ENCODE results near the gene DHCR7. TPM values are rescaled to one million over a fixed set of nuclear protein-coding genes. Genes with fewer than 3 reads are reported as not detected.
"Not testable (repeated sequence)": the region's sequence is repeated elsewhere in the genome, so short reads cannot be mapped to it uniquely, and the experiment has no call there.

DHCR7 gene
- total RNA-seq, 1 experiment from 2014 or later = 43.5 TPM

GRCh38 chr11:71440021-71440755 lies 8.0 kb downstream of the DHCR7 start:
- DNase-seq (ENCODE audit: low spot score) = no peak

- no peak for DNase-seq (ENCODE audit: low spot score)
These were observed 9.5 kb downstream of the DHCR7 start for GRCh38 chr11:71438650-71439049.

- DNase-seq (ENCODE audit: low spot score) = no peak
These were observed 10.3 kb downstream of the DHCR7 start for GRCh38 chr11:71437879-71438278.

- DNase-seq (ENCODE audit: low spot score) = no peak
These were observed 10.8 kb downstream of the DHCR7 start for GRCh38 chr11:71437399-71437798.

- DNase-seq (ENCODE audit: low spot score) = no peak
These were observed 11.3 kb downstream of the DHCR7 start for GRCh38 chr11:71436861-71437260.

GRCh38 chr11:71435278-71435951 lies 12.8 kb downstream of the DHCR7 start:
- DNase-seq (ENCODE audit: low spot score) = no peak

- DNase-seq (ENCODE audit: low spot score) = no peak
These were observed 13.5 kb downstream of the DHCR7 start for GRCh38 chr11:71434576-71435130.

GRCh38 chr11:71433648-71434450 lies 14.3 kb downstream of the DHCR7 start:
- no peak for DNase-seq (ENCODE audit: low spot score)

GRCh38 chr11:71432761-71433647 lies 15.2 kb downstream of the DHCR7 start:
- DNase-seq (ENCODE audit: low spot score) = no peak

- DNase-seq (ENCODE audit: low spot score) = no peak
These were observed 16.9 kb downstream of the DHCR7 start for GRCh38 chr11:71431271-71431670.

- DNase-seq (ENCODE audit: low spot score) = no peak
These were observed 18.0 kb downstream of the DHCR7 start for GRCh38 chr11:71430166-71430565.

GRCh38 chr11:71429701-71430100 lies 18.5 kb downstream of the DHCR7 start:
- no peak for DNase-seq (ENCODE audit: low spot score)

- DNase-seq (ENCODE audit: low spot score) = no peak
These were observed 19.2 kb downstream of the DHCR7 start for GRCh38 chr11:71428861-71429435.

GRCh38 chr11:71426413-71426812 lies 21.8 kb downstream of the DHCR7 start:
- DNase-seq (ENCODE audit: low spot score) = no peak

- peak; percentile 43 for DNase-seq (ENCODE audit: low spot score)
These were observed 22.3 kb downstream of the DHCR7 start for GRCh38 chr11:71425860-71426259.

GRCh38 chr11:71425409-71425808 lies 22.8 kb downstream of the DHCR7 start:
- no peak for DNase-seq (ENCODE audit: low spot score)

GRCh38 chr11:71423181-71423790 lies 24.9 kb downstream of the DHCR7 start:
- no peak for DNase-seq (ENCODE audit: low spot score)

- not testable (repeated sequence) for DNase-seq (ENCODE audit: low spot score)
These were observed 25.9 kb downstream of the DHCR7 start for GRCh38 chr11:71422318-71422717.

GRCh38 chr11:71421392-71421950 lies 26.7 kb downstream of the DHCR7 start:
- DNase-seq (ENCODE audit: low spot score) = no peak

All from A172 (cell line).